Keratinocyte (primary cell): Measurements from ENCODE around the gene ADARB2. TPM values are rescaled to one million over a fixed set of nuclear protein-coding genes. Genes with fewer than 3 reads are reported as not detected.

Source experiments
- DNase-seq: peaks from one replicate; pipeline ENCODE4 v3.0.0-alpha.2; 2011; ENCODE audit warnings: low read depth, missing footprints, low spot score
- FAIRE-seq: peaks from 2 replicates; lab custom pipeline; 2011; peaks lifted over from hg19 to GRCh38; lab: Jason Lieb, UNC
- H2AFZ ChIP-seq: 2 replicates; pipeline ENCODE4 v1.6.0; 2012; ENCODE audit warnings: low read length, control low read depth, inconsistent platforms; ENCODE audit not compliant: control insufficient read depth
- H3K27ac ChIP-seq: 2 replicates; pipeline ENCODE4 v1.5.1; 2011; ENCODE audit warnings: low read length; ENCODE audit not compliant: control insufficient read depth, insufficient read depth
- H3K27me3 ChIP-seq: 3 replicates; pipeline ENCODE4 v1.6.0; 2011; ENCODE audit warnings: low read length; ENCODE audit not compliant: control insufficient read depth, insufficient read depth; ENCODE audit errors: extremely low read depth
- H3K36me3 ChIP-seq, 2 experiments: 2 replicates in 1 of 2; 3 replicates in 1 of 2; pipeline ENCODE4 v1.5.1; 2011; ENCODE audit warnings: low read length in 2 of 2, mild to moderate bottlenecking in 1 of 2; ENCODE audit not compliant: control insufficient read depth in 2 of 2, insufficient read depth in 2 of 2; ENCODE audit errors: extremely low read depth in 1 of 2
- H3K4me1 ChIP-seq: 3 replicates; pipeline ENCODE4 v1.5.1; 2011; ENCODE audit warnings: low read length; ENCODE audit not compliant: control insufficient read depth, insufficient read depth; ENCODE audit errors: extremely low read depth
- H3K4me2 ChIP-seq: 3 replicates; pipeline ENCODE4 v1.6.0; 2011; ENCODE audit warnings: low read depth, low read length; ENCODE audit not compliant: control insufficient read depth, insufficient read depth; ENCODE audit errors: extremely low read depth
- H3K4me3 ChIP-seq, 3 experiments: fragments of 200-600 bp in 1 of 3; sonication (generic) in 1 of 3; 2 replicates in 2 of 3; 3 replicates in 1 of 3; pipeline ENCODE4 v1.5.1; 2011 to 2016; ENCODE audit warnings: low read length in 3 of 3, mild to moderate bottlenecking in 3 of 3, control low read depth in 2 of 3, inconsistent platforms in 1 of 3, low read depth in 1 of 3, mixed read lengths in 1 of 3, mixed run types in 1 of 3, moderate library complexity in 1 of 3; ENCODE audit not compliant: control insufficient read depth in 2 of 3, insufficient read depth in 2 of 3; ENCODE audit errors: extremely low read depth in 1 of 3
- H3K79me2 ChIP-seq: 2 replicates; pipeline ENCODE4 v1.6.0; 2012; ENCODE audit warnings: low read length; ENCODE audit not compliant: control insufficient read depth, insufficient read depth
- H3K9ac ChIP-seq: 3 replicates; pipeline ENCODE4 v1.6.0; 2011; ENCODE audit warnings: low read length; ENCODE audit not compliant: control insufficient read depth, insufficient read depth; ENCODE audit errors: extremely low read depth
- H3K9me1 ChIP-seq: 3 replicates; pipeline ENCODE4 v1.6.0; 2011; ENCODE audit warnings: low read length; ENCODE audit not compliant: control insufficient read depth, insufficient read depth; ENCODE audit errors: extremely low read depth
- H3K9me3 ChIP-seq: 2 replicates; pipeline ENCODE4 v1.5.1; 2012; ENCODE audit warnings: low read depth, low read length; ENCODE audit not compliant: control insufficient read depth
- H4K20me1 ChIP-seq: 3 replicates; pipeline ENCODE4 v1.6.0; 2011; ENCODE audit warnings: low read length; ENCODE audit not compliant: control insufficient read depth, insufficient read depth; ENCODE audit errors: extremely low read depth
- EZH2 ChIP-seq: IDR thresholded peaks from one replicate; pipeline ENCODE4 v1.6.1; 2012; ENCODE audit warnings: inconsistent platforms, mild to moderate bottlenecking, low read length, moderate library complexity
- dilution Hi-C: fragments of 300-500 bp; cut with MboI; formaldehyde crosslinking; loops from one replicate; pipeline ENCODE4 v1.7.0; 2020; ENCODE audit warnings: low sequenced_read_pairs; ENCODE audit not compliant: extremely low pct_ligation_motif_present
- polyA plus RNA-seq, 5 experiments: library from polyadenylated mRNA; depleted of rRNA in 3 of 5; stranded (reverse) in 3 of 5; stranded (forward) in 1 of 5; unstranded in 1 of 5; fragments of >200 nt; gene quantifications; 1 replicate in 1 of 5; 2 replicates in 3 of 5; 3 replicates in 1 of 5; pipeline versions ENCODE4 v1.2.1 to v1.2.3, GENCODE V29; 2011 to 2012; ENCODE audit warnings: missing spikeins in 2 of 5, low read depth in 1 of 5, low replicate concordance in 1 of 5
- TF ChIP-seq, protein P1 (sequence below), 3 experiments: IDR thresholded peaks in 1 of 3; conservative IDR thresholded peaks in 1 of 3; optimal IDR thresholded peaks in 1 of 3; 2 replicates in 2 of 3; 3 replicates in 1 of 3; pipeline versions ENCODE3 to v1.5.1; 2011; ENCODE audit warnings: low read length in 3 of 3, mild to moderate bottlenecking in 3 of 3, moderate library complexity in 2 of 3, control low read depth in 1 of 3, inconsistent platforms in 1 of 3; ENCODE audit not compliant: insufficient read depth in 2 of 3; ENCODE audit errors: extremely low read depth in 1 of 3

Gene ADARB2
- polyA plus RNA-seq, 1 donor (not counting 4 experiments of a cell fraction or from before 2014, with no cell fraction given) = not detected

DNA sequence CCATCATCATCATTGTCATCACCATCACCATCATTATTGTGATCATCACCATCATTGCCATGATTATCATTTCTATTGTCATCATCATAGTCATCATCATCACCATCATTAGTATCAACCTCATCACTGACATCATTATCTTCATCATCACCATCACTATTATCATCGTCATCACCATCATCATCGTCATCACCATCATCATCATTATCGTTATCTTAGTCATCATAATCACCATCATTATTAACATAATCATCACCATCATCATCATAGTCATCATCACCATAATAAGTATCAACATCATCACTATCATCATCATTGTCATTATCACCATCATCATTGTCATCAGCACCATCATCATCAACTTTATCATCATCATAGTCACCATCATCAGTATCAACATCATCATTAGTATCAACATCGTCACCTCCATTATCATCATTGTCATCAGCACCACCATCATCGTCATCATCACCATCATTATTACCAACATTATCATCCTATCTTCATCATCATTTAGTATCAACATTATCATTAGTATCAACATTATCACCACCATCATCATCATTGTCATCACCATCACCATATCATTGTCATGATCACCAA, 241.3 kb downstream of the ADARB2 start:
- Histone ChIP-seq H3K27me3 (no peaks in the 10 kb centered on the region), H4K20me1 (no peaks in the 10 kb centered on the region), H3K4me3 (no peak overlapping the region), H3K9me3 (peaks cover 22% of the 10 kb centered on the region), H3K9me1 (no peaks in the 10 kb centered on the region), H3K79me2 (no peaks in the 10 kb centered on the region), H3K27ac (no peak overlapping the region), H3K9ac (no peak overlapping the region), H3K36me3 (no peaks in the 10 kb centered on the region), H3K4me1 (no peaks in the 10 kb centered on the region), H3K4me2 (no peak overlapping the region), H2AFZ (no peak overlapping the region)
- TF ChIP-seq, protein P1, sequence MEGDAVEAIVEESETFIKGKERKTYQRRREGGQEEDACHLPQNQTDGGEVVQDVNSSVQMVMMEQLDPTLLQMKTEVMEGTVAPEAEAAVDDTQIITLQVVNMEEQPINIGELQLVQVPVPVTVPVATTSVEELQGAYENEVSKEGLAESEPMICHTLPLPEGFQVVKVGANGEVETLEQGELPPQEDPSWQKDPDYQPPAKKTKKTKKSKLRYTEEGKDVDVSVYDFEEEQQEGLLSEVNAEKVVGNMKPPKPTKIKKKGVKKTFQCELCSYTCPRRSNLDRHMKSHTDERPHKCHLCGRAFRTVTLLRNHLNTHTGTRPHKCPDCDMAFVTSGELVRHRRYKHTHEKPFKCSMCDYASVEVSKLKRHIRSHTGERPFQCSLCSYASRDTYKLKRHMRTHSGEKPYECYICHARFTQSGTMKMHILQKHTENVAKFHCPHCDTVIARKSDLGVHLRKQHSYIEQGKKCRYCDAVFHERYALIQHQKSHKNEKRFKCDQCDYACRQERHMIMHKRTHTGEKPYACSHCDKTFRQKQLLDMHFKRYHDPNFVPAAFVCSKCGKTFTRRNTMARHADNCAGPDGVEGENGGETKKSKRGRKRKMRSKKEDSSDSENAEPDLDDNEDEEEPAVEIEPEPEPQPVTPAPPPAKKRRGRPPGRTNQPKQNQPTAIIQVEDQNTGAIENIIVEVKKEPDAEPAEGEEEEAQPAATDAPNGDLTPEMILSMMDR (optimal IDR thresholded peaks at IDR 0.05 in 1 of 3, IDR thresholded peaks at IDR 0.05 in 1 of 3, conservative IDR thresholded peaks at IDR 0.05 in 1 of 3; ENCODE audit: extremely low read depth in 1 of 3, insufficient read depth in 2 of 3, low read length in 3 of 3) = no peak
- TF ChIP-seq EZH2 = no peak
- dilution Hi-C loops = no loop called here
- FAIRE-seq (no peak), DNase-seq (no peak)

DNA sequence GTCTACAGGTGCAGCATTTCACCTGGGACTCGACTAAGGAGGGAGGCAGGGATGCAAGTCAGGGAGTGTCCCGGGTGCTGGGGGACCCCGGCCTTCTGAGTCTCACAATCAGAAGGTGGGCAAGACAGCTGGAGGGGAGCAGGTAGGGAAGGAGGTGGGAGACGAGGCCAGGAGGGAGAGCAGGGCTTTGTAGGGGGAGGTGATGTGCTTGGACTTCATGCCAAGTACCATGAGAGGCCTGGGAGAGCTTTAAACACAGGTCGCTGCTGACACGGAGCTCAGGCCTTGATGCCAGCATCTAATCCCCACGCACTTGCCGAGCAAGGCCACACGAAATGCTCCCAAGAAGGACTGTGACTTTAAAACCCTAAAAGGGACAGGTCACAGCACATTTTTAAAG, 244.7 kb downstream of the ADARB2 start:
- Histone ChIP-seq H3K79me2 (no peaks in the 10 kb centered on the region), H3K4me2 (no peak overlapping the region), H4K20me1 (no peaks in the 10 kb centered on the region), H3K9me3 (peaks cover 13% of the 10 kb centered on the region), H3K9ac (no peak overlapping the region), H3K36me3 (no peaks in the 10 kb centered on the region), H3K27me3 (no peaks in the 10 kb centered on the region), H2AFZ (no peak overlapping the region), H3K4me3 (no peak overlapping the region), H3K9me1 (no peaks in the 10 kb centered on the region), H3K4me1 (no peaks in the 10 kb centered on the region), H3K27ac (no peak overlapping the region)
- DNase-seq (no peak), FAIRE-seq (no peak)
- dilution Hi-C loops = no loop called here
- no peak for TF ChIP-seq EZH2
- TF ChIP-seq, protein P1 (optimal IDR thresholded peaks at IDR 0.05 in 1 of 3, IDR thresholded peaks at IDR 0.05 in 1 of 3, conservative IDR thresholded peaks at IDR 0.05 in 1 of 3; ENCODE audit: extremely low read depth in 1 of 3, insufficient read depth in 2 of 3, low read length in 3 of 3) = no peak
